HG03095 (cell line): ENCODE data around the gene GULP1.
"Not testable (repeated sequence)": the region's sequence is repeated elsewhere in the genome, so short reads cannot be mapped to it uniquely, and the experiment has no call there.

Source experiments
- ATAC-seq: cut with Tn5 transposase; IDR thresholded peaks from one replicate; pipeline ENCODE4 v1.9.1; 2021; ENCODE audit warnings: moderate library complexity; ENCODE audit not compliant: unreplicated experiment

Gene GULP1

DNA sequence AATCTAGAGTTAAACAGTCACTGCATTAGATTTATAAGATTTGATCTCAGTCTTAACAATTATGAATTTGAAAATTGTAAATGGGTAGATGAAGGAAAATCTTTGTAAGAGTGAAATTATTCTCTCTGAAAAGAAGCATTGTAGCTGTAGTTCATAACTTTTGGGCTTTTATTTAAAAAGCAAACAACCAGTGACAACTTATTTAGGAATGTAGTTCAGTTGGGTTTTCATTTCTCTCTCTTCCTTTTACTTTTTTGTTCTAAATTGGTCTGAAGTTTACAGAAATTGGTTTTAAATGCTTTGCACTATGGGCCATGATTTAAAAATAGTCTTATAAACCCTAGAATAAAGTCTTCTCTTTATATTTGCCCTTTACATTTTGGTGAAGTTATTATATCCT, 296.6 kb downstream of the GULP1 start:
- no peak for ATAC-seq

DNA sequence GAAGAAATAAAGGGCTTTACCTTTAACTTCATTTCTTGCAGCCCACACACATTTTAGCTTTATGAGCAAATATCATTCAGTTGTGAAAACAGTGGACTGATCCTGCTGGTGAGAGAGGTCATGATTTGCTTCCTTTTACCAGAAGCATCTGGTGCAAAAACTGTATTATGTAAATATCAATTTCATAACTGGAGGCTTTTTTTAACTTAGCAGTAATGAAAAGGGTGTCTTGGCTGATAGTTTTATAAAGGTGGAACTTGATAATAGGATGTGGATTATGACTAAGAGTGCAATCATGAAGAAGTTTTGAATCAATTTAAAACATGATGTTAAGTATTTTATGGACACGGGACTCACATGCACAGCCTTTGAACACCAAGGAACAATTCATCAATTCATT, 304.4 kb downstream of the GULP1 start:
- ATAC-seq: no peak

DNA sequence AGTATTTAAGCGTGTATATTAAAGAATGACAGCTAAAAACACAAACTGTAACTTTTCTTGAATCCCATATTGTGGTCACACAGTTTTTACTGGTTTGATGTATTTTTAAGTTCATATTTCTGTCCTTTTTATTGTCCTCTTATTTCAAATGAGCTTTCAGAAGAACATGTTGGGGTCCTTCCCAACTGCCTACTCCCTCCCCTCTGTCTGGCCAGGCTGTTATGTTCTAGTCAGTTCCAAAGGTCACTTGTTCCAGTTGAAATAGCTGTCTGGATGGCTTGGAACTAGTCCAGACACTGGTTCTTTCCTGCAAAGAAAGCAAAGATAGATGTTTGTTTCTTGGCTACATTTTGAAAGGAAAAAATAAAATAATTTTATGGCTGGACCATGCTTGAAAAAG, 306.9 kb downstream of the GULP1 start:
- no peak for ATAC-seq

DNA sequence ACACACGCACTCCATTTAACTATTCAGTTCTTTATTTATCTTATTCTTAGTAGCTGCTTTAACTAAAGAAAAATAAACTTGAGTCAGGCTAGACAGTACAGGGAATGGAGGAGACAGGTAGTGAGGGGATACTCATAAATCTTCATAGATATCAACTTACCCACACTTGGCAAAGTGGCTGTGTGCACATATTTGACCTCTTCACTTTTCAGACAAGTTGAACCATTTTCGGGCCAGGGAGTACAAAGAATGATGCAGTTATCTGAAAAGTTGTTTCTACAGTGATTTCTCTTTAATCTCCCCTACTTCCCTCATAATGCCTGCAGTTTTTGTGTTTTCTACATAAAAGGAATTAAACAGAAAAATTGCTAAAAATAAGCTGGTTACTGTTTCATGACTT, 307.5 kb downstream of the GULP1 start:
- no peak for ATAC-seq

DNA sequence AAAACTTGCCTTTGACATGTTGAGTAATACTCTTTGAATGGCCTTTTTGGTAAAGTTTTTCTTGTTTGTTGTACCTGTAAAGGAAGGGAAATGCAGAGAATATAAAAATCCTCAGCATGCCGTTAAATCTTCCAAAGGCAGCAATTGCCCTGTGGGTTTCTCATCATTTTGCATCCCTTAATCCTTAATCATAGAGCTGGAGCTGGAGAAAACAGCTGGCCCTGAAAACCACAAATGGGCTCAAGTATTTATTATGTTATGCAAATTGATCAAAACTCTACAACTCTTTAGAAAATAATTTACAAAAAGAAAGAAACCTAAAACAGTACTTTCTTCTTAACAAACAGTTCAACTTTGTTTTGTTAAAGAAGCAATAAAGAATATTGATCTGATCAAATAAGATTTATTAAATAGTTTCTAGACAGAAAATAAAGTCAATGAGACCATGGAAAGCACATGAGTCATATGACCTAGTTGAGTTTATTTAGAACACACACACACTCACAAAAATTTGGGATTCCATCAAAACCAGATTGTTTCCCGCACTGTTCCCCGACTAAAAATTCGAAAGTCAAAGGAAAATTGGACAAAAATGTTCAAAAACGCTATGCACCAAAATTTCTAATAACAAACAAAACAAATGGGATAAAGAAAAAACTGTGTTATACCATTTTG, 309.0 kb downstream of the GULP1 start:
- ATAC-seq: no peak

DNA sequence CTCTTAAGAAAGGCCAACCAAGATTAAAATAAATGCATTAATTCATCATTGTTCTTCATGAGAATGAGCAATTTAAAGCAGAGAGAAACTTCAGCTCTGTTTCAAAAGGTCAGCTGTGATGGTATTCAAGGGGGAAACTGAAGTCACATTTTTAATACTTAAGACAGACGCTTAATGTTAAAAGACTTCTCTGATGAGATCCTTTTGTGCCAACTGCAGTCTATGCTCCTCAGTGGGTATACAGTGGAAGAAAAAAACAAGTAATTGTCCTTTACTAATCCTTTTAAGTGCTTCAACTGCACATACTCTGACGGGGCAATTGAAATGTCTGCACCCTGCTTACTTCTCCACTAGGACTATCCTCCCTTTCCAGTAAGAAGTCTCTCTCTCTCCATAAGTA, 309.7 kb downstream of the GULP1 start:
- no peak for ATAC-seq

DNA sequence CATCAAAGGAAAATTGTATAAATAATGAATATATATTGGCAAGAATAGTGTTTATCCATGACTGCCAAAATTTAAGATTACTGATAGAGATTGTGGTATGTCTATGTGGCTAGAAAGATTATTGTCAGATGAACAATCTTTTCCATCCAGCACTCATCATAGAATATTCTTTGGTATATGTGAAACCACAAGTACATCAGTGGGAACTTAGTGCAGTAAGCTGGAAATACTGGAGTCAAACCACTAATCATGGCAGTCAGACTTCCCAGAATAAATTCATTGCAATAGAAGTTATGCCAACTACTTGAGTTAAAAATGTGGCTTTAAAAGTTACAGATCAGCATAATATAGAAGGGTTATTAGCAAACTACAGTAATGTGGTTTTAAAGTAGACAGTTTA, 310.3 kb downstream of the GULP1 start:
- ATAC-seq: no peak

DNA sequence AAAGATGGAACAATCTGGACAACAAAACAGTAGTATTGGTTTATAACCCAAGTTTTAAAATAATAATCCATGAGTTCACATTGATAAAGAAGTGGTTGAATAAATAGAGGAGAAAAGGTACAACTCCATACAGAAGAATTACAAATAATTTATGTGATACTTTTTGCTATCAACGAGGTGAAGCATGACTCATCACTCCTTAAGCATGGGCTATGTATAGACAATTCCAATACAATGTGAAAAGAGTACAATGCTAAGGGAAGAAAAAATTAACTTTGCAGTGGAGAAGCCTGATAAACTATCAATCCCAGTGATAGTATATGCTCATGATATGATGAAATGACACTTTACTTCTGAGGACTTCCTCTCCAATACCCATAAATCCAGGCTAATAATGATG, 312.9 kb downstream of the GULP1 start:
- ATAC-seq: no peak

DNA sequence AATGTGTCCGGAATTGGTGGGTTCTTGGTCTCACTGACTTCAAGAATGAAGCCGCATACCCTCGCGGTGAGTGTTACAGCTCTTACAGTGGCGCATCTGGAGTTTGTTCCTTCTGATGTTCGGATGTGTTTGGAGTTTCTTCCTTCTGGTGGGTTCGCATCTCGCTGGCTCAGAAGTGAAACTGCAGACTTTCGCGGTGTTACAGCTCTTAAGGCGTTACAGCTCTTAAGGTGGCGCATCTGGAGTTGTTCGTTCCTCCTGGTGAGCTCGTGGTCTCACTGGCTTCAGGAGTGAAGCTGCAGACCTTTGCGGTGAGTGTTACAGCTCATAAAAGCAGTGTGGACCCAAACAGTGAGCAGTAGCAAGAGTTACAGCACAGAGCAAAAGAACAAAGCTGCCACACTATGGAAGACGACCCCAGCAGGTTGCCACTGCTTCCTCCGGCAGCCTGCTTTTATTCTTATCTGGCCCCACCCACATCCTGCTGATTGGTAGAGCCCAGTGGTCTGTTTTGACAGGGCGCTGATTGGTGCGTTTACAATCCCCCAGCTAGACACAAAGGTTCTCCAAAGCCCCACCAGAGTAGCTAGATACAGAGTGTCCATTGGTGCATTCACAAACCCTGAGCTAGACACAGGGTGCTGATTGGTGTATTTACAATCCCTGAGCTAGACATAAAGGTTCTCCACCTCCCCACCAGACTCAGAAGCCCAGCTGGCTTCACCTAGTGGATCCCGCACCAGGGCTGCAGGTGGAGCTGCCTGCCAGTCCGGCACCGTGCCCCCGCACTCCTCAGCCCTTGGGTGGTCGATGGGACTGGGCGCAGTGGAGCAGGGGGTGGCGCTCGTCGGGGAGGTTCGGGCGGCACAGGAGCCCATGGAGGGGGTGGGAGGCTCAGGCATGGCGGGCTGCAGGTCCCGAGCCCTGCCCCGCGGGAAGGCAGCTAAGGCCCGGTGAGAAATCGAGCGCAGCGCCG, 314.2 kb downstream of the GULP1 start:
- not testable (repeated sequence) for ATAC-seq

DNA sequence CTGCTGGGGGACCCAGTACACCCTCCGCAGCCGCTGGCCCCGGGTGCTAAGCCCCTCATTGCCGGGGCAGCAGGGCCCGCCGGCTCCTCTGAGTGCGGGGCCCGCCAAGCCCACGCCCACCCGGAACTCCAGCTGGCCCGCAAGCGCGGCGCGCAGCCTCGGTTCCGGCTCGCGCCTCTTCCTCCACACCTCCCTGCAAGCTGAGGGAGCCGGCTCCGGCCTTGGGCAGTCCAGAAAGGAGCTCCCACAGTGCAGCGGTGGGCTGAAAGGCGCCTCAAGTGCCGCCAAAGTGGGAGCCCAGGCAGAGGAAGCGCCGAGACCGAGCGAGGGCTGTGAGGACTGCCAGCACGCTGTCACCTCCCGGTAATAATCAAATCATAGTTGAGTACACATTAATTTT, 314.9 kb downstream of the GULP1 start:
- not testable (repeated sequence) for ATAC-seq

DNA sequence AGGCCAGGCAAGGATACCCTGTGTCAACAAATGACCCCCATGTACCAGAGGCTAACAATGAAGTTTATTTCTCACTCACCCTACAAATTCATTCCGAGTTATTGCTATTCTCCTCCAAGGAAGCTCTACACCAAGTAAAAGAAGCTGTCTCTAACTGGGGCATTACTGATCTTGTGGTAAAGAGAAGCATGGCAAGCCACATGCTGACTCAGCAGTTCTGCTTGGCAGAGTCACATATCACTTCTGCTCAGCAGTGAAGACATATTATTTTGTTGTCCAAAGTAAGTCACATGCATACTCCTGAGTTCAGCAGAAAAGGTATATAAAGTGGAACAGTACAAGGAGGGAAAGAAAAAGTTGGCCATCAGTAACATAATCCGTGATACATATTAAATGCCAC, 315.8 kb downstream of the GULP1 start:
- no peak for ATAC-seq

DNA sequence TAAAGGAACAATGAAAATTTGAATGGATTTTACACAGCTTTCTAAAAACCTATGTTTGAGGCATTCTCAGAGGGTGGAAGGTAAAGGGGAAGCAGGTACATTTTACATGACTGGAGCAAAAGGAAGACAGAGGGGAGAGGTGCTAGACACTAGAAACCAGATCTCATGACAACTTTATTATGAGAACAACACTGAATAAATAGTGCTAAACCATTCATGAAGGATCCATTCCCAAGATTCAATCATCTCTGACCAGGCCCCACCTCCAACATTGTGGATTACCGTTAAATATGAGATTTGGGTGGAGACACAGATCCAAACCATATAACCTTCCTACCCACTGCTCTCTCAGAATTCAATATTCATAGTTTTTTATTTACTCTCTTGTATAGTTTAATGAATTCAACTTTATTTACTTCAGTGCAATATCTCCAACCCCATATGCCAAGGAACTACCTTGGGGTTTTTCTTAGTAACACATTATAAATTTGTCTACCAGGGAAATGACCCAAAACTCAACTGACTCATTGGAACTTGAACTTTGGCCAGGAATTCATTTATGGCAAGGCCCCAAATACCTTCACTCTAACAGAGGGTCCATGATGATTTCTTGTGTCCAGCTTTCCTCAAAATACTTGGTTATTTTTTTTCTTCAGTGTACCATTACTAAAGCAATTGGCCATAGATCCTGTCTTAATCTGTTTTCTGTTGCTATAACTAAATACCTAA, 317.8 kb downstream of the GULP1 start:
- no peak for ATAC-seq

DNA sequence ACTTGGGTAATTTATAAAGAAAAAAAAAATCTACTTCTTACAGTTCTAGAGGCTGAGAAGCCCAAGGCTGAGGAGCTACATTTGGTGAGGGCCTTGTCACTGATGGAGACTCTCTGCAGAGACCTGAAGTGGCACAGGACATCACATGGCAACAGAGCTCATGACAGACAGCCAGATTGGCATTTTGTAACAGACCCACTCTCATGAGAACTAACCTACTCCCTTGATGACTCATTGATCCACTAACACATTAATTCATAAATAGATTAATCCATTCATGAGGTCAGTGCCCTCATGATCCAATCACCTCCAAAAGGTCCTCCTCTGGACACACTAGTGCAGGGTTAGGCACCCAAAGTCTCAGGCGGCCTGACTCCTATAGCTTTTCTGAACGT, 318.4 kb downstream of the GULP1 start:
- no peak for ATAC-seq

DNA sequence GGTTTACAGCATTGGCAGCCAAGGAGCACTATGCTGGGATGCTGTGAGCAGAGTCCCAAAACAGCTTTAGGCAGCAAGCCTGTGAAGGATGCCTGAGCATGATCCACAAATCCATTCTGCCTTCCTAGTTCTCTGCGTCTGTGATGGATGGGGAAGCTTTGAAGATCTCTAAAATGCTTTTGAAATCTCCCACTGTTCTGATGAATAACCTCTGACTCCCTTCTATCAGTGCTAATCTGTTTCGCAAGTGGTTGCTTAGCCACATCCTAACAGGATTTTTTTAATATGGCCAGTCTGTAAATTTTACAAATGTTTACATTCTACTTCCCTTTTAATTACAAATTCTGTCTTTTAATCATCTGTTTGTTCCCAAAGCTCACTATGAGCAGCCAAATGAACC, 319.2 kb downstream of the GULP1 start:
- ATAC-seq: no peak

DNA sequence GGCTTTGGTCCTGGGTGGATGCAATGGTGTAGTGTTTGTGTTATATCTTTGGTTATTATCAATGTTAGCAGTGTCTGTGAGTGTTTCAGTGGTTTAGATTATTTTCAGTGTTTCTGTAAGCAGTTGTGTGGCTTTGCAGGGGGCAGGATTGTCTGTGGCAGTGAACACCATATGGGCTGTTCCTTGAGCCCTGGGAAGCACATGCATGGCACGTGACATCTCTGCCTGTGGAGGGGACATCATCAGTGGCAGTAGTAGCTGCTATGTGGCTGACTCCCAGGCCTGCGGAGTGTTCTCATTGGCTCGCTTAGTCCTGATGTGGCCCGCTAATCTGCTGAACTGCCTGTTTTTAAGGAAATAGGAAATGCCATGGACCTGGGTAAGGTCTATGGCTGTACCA, 327.5 kb downstream of the GULP1 start:
- ATAC-seq: no peak

DNA sequence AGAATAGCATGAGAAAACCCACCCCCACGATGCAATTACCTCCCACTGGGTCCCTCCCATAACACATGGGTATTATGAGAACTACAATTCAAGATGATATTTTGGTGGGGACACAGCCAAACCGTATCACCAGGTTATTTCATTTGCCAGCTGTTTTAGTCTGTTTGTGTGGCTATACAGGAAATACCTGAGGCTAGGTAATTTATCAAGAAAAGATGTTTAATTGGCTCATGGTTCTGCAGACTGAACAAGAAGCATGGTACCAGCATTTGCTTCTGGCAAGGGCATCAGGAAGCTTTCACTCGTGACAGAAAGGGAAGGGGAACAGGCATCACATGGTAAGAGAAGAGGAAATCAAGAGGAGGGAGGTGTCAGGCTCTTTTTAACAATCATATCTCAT, 329.2 kb downstream of the GULP1 start:
- no peak for ATAC-seq

DNA sequence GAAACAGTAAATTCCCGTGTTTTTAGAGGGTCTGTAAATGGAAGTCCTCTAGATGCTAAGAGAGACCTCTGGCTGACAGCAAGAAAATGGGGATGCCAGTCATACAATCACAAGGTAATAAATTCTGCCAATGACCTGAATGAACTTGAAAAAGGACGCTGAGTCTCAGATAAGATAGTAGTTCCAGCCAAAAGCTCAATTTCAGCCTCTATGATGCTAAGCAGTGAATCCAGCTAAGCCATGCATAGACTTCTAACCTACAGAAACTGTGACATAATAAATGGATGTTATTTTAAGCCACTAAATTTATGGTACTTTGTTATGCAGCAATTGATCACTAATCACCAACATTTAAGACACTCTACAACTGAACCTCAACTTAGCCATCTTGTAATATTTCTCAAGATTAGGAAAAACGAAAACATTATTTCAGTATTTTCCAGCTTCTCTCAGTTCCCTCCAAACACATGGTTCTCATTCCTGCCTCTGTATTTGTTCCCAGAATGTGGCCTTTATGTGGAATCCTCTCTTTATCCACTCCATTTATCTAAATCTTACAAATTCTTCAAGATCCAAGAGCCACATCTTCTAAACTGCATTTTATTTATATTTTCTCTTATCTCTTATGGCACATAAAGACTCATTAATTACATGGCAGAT, 331.1 kb downstream of the GULP1 start:
- no peak for ATAC-seq

DNA sequence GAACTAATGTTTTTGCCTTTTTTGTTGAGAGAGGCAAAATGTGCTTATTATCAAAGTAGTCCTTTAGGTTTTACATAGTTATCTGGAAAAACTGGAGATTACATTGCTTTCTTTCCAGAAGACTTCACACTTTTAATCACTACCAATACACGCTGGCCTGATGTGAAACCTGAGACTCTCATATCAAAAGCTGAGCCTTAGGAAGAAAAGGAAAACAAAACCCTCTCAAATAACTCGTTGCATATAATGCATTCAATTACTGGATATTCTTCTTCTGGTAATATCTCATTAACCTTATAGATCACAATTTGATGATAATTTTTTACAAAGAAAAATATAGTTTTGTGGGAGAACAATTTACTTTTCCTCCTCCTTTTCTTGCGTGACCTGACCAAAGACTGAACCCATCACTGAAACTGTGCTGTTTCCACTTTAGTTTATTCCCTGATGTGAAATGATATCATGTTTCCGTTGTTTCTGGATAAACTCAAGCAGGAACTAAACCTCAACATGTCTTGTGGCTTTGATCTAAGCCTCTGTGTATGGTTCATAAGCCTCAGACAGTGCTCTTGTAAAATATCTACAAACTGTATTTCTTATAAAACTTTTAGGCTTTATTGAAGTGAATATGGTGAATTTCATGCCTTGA, 332.4 kb downstream of the GULP1 start:
- ATAC-seq: no peak

DNA sequence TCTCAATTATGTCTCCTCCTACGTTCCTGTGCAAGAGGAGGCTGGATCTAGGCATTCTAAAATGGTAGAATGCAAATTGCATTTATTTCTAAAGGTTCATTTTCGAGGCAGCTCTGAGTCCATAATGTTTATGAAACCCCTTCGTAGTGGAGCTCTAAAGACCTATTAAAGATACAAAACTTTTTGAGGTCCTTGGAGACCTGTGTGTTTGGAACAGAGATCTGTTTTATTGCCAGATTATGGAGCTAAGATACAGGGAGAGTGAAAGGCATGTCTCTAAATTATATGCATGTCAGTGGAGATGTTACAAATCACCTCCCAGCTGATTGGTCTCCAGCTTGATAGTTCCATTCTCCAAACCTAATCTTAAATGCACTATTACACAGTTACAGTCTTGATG, 335.8 kb downstream of the GULP1 start:
- ATAC-seq: no peak

DNA sequence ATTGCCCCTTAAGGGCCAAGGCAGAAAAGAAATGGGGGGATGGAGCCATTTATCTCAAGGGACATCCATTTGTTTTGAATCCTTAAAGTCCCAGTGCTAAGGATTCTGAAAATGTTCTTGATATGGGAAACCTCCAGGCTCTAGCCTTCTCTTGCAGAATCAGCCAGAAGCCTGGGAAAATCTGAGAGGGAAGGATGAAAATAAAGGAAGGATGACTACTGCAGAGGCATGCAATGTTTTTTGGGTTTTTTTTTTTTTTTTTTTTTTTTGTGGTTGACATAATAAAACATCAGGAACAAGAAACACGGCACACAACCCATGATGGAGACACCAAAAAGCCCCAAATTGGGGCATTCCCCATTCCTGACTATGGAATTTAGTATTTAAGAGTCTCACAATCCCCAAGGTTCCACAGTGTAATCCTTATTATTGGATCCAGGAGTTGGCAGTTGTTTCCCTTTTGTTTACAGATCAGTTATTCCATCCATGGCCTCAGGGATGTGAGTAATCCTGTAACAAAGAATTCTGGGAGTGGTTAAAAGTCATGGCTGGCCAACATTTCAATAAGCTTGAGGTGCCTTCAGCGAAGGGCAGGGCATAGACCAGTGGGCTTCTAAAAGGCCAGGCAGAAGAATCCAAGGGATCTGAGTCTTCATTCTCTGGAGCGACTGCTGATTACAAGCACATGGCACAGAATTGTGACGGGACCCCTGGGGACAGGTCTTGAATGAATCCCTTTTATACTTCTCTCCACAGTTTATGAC, 337.5 kb downstream of the GULP1 start:
- no peak for ATAC-seq
